Measurements from ENCODE around the gene HBA1.
"Not testable (repeated sequence)": the region's sequence is repeated elsewhere in the genome, so short reads cannot be mapped to it uniquely, and the experiment has no call there.

The HBA1 gene

DNA sequence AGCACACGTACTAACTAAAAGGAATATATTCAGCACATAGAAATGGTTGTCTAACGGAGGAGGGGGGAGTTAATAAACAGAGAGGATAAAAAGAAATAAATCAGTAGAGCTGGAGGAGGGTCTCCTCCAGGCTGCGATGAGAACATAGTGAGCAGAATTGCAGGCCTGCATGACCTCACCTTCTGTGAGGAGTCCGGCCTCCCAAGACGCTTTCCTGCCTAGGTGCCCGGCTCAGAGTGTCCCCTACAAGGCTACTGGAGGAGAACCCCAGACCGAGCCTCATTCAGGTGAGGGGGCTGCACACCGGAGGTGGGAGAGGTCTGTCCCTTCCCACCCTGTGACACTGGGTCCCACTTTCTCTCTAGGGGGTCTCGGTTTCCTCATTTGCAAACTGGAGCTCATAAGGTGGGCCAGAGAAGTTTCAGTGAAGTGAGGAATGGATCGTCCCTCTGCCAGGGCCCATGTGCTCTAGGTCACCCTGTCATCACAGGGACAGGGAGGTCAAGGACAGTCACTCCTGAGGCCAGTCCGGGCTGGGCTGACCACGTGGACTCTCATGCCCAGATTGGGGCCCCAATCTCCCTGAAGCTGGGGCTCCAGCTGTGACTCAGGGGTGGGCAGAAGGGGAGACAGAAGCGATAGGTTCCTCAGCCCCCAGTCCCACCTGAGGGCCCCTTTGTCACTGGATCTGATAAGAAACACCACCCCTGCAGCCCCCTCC, 14.0 kb upstream of the HBA1 start:
- FAIRE-seq (no peak), DNase-seq (ENCODE audit: insufficient read length) (no peak)
- TF ChIP-seq POLR2AphosphoS5 (IDR thresholded peaks at IDR 0.05; ENCODE audit: low read depth, low read length) (no peak), POLR2A (IDR thresholded peaks at IDR 0.05; ENCODE audit: low read depth, low read length) (no peak), TAF1 (IDR thresholded peaks at IDR 0.05; ENCODE audit: borderline replicate concordance, low read depth, low read length) (no peak)

DNA sequence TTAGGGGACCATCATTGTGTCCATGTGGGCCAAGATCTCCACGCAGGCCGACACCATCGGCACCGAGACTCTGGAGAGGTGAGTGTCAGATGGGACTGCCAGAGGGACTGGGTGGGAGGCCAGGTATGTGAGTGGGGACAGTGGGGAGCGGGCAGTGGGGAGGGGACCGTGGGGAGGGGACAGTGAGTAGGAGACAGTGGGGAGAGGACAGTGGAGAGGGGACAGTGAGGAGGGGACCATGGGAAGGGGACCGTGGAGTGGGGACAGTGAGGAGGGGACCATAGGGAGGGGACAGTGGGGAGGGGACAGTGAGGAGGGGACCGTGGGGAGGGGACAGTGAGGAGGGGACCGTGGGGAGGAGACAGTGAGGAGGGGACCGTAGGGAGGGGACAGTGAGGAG, 13.3 kb upstream of the HBA1 start:
- DNase-seq (ENCODE audit: insufficient read length); FAIRE-seq: not testable (repeated sequence)

DNA sequence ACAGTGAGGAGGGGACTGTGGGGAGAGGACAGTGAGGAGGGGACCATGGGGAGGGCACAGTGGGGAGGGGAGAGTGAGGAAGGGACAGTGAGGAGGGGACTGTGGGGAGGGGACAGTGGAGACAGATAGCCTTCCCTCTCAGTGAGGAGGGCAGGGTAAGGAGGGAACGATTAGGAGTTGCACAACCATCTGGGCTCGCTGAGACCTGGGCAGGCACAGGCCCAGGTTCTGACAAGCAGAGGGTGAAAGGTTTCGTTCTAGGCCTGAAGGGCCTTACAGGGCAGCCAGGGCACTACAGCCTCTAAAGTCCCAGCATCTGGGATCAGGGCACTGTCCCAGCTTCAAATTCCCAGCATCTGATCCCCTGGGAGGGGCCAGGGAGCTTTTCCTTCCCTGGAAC, 12.8 kb upstream of the HBA1 start:
- DNase-seq (ENCODE audit: insufficient read length) = not testable (repeated sequence)
- FAIRE-seq = peak; percentile 78

DNA sequence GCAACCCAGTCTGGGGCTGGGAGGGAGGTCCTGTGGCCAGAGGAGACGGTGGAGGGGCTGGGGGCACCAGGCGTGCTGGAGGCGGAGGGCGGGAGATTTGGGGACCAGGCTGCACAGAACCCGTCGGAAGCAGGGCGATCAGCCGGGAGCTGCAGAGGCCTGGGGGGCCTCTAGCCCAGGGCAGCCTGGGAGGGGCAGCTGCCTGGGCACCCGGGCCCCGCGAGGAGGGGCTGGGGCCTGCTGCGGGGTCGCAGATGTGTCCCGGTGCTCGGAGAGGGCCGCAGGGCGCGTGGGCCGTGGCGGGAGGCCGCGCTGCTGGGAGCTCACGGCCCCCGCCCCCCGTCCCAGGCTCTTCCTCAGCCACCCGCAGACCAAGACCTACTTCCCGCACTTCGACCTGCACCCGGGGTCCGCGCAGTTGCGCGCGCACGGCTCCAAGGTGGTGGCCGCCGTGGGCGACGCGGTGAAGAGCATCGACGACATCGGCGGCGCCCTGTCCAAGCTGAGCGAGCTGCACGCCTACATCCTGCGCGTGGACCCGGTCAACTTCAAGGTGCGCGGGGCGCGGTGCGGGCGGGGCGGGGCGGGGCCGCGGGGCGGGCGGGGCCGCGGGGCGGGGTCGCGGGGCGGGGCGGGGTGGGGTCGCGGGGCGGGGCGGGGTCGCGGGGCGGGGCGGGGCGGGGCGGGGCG, 12.2 kb upstream of the HBA1 start:
- FAIRE-seq; DNase-seq (ENCODE audit: insufficient read length): not testable (repeated sequence)

DNA sequence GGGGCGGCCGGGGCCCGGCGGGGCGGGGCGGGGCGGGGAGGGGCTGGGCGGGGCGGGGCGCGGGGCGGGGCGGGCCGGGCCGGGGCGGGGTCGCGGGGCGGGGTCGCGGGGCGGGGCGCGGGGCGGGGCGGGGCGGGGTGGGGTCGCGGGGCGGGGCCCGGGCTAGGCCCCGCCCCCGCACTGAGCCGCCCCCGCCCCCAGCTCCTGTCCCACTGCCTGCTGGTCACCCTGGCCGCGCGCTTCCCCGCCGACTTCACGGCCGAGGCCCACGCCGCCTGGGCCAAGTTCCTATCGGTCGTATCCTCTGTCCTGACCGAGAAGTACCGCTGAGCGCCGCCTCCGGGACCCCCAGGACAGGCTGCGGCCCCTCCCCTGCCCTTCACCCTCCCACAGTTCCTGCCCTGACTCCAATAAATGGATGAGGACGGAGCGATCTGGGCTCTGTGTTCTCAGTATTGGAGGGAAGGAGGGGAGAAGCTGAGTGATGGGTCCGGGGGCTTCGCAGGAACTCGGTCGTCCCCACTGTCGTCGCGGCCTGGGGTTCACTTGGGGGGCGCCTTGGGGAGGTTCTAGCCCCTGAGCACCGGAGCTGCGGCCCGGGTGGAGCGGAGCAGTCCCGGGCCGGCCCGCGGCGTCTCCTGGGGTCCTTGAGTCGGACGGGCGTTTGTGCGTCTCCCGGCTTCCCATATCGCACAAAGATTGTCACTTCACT, 11.5 kb upstream of the HBA1 start:
- no peak for TF ChIP-seq TAF1 (IDR thresholded peaks at IDR 0.05; ENCODE audit: borderline replicate concordance, low read depth, low read length)
- no peak for TF ChIP-seq POLR2AphosphoS5 (IDR thresholded peaks at IDR 0.05; ENCODE audit: low read depth, low read length)
- no peak for TF ChIP-seq POLR2A (IDR thresholded peaks at IDR 0.05; ENCODE audit: low read depth, low read length)
- no peak for DNase-seq (ENCODE audit: insufficient read length)
- FAIRE-seq = no peak

DNA sequence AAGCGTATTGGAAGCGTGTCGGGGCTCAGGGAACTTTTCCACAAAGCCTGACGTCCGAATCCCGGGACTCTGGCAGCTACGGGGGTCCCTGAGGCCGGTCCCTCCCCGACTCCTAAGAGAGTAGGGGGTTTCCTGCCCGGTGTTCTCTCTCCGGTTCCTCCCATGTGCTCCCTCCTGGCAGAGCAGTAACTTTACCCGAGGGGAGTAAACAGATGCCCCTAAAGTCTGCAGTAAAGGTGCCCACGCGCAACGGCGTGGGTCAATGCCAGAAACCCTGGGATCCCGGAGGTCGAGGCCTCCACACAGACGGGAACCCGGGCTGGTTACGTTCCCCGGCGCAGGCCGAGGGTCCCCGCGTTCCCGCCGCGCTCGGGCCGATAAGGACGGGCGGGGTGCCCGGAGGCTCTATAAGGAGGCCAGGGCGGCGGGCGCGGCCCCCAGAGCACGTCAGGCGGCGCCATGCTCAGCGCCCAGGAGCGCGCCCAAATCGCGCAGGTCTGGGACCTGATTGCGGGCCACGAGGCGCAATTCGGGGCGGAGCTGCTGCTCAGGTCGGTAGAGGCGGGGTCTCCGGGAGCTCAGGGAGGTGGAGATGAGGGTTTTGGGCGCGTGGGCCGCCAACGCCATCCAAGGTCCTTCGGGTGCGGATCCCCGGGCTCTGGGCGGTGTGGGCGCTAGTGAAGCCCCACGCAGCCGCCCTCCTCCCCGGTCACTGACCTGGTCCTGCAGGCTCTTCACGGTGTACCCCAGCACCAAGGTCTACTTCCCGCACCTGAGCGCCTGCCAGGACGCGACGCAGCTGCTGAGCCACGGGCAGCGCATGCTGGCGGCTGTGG, 10.7 kb upstream of the HBA1 start, which contains the start of gene HBM:
Gene HBM, plus strand, starts transcription at position 440 of the 836 bp plus-strand sequence. Its CDS starts 20 bp downstream, at position 460.
- TF ChIP-seq POLR2A (IDR thresholded peaks at IDR 0.05; ENCODE audit: low read depth, low read length) (no peak), POLR2AphosphoS5 (IDR thresholded peaks at IDR 0.05; ENCODE audit: low read depth, low read length) (no peak)
- DNase-seq (ENCODE audit: insufficient read length) = no peak
- no peak for FAIRE-seq

DNA sequence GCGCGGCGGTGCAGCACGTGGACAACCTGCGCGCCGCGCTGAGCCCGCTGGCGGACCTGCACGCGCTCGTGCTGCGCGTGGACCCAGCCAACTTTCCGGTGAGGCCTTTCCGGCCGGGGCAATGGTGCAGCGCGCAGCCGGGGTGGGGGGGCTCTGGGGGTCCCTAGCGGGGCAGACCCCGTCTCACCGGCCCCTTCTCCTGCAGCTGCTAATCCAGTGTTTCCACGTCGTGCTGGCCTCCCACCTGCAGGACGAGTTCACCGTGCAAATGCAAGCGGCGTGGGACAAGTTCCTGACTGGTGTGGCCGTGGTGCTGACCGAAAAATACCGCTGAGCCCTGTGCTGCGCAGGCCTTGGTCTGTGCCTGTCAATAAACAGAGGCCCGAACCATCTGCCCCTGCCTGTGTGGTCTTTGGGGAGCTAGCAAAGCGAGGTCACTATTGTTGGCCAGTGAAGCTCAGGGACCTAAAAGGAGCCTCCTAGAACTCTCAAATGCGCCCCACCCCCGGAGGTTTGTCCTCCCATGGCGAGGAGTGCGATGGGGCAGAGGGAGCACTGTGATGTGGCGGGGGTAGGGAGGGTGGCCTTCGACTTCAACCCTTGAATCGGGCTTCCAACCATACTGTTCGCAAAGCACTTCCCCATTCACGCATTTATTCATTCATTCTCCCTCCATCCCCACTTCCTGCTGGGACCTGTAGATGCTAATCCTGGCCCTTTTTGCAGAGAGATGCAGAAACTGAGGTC, 9.9 kb upstream of the HBA1 start:
- no peak for FAIRE-seq
- TF ChIP-seq TAF1 (IDR thresholded peaks at IDR 0.05; ENCODE audit: borderline replicate concordance, low read depth, low read length) (no peak), POLR2AphosphoS5 (IDR thresholded peaks at IDR 0.05; ENCODE audit: low read depth, low read length) (no peak), POLR2A (IDR thresholded peaks at IDR 0.05; ENCODE audit: low read depth, low read length) (no peak)

DNA sequence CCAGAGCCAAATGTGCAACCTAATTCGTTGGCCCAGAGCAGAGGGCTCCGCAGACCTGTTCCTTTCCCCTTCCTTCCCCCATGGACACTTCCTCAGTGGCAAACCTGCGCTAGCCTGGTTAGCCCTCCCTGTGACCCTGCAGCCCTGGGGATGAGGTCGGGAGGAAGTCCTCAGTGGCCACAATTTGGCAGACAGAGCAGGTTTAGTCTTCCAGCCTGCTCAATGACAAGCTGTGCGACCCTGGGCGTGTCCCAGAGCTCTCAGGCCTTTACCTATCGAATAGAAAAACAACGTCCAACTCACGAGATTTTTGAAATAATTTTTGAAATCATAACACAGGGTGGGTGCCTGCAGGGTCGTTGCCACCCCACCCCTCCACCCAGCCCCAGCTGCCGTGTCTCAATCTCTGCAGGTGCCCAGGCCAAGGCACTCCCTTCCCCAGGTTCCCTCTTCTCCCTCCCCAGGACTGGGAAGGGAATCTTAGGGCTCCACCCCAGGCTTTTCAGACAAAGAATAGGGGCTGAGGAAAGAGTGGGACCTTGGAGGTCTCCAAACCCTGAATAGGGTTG, 9.3 kb upstream of the HBA1 start:
- TF ChIP-seq TAF1 (IDR thresholded peaks at IDR 0.05; ENCODE audit: borderline replicate concordance, low read depth, low read length) (no peak), POLR2A (IDR thresholded peaks at IDR 0.05; ENCODE audit: low read depth, low read length) (no peak), POLR2AphosphoS5 (IDR thresholded peaks at IDR 0.05; ENCODE audit: low read depth, low read length) (no peak)
- FAIRE-seq = no peak
- DNase-seq (ENCODE audit: insufficient read length) = no peak

More for the DNA sequence above, 9.9 kb upstream of the HBA1 start:
- DNase-seq (ENCODE audit: insufficient read length) = no peak

DNA sequence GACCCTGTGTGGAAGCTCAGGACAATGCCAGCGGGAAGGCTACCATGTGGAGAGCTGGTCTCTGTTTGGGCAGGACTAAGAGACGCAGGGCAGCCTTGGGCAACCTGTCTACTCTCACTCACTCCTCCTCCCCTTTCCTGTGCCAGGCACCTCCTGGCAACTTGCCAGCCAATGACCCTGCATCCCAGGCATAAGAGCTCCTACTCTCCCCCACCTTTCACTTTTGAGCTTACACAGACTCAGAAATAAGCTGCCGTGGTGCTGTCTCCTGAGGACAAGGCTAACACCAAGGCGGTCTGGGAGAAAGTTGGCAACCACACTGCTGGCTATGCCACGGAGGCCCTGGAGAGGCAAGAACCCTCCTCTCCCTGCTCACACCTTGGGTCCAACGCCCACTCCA, 8.1 kb upstream of the HBA1 start:
- TF ChIP-seq POLR2AphosphoS5 (IDR thresholded peaks at IDR 0.05; ENCODE audit: low read depth, low read length) (no peak), TAF1 (IDR thresholded peaks at IDR 0.05; ENCODE audit: borderline replicate concordance, low read depth, low read length) (no peak), POLR2A (IDR thresholded peaks at IDR 0.05; ENCODE audit: low read depth, low read length) (no peak)

DNA sequence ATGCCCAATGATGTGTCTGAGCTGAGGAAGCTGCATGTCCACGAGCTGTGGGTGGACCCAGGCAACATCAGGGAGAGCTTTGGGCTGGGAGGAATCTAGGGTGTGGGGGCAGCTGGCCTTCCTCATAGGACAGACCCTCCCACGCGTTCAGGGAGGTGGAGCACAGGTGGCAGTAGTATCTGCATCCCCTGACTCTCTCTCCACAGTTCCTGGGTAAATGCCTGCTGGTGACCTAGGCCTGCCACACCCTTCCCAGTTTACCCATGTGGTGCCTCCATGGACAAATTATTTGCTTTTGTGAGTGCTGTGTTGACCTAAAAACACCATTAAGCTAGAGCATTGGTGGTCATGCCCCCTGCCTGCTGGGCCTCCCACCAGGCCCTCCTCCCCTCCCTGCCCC, 7.5 kb upstream of the HBA1 start:
- DNase-seq (ENCODE audit: insufficient read length) = no peak
- TF ChIP-seq POLR2A (IDR thresholded peaks at IDR 0.05; ENCODE audit: low read depth, low read length) (no peak), POLR2AphosphoS5 (IDR thresholded peaks at IDR 0.05; ENCODE audit: low read depth, low read length) (no peak), TAF1 (IDR thresholded peaks at IDR 0.05; ENCODE audit: borderline replicate concordance, low read depth, low read length) (no peak)
- FAIRE-seq = no peak

More for the DNA sequence above, 8.1 kb upstream of the HBA1 start:
- DNase-seq (ENCODE audit: insufficient read length) = no peak
- FAIRE-seq = no peak

DNA sequence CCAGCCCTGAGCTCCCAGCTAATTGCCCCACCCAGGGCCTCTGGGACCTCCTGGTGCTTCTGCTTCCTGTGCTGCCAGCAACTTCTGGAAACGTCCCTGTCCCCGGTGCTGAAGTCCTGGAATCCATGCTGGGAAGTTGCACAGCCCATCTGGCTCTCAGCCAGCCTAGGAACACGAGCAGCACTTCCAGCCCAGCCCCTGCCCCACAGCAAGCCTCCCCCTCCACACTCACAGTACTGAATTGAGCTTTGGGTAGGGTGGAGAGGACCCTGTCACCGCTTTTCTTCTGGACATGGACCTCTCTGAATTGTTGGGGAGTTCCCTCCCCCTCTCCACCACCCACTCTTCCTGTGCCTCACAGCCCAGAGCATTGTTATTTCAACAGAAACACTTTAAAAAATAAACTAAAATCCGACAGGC, 6.4 kb upstream of the HBA1 start:
- DNase-seq (ENCODE audit: insufficient read length); FAIRE-seq: not testable (repeated sequence)

Data from GM12892 (cell line).